NCI-H446 treated with DMSO at 0.1 percent for 48 hours (cell line): ENCODE data around the gene TRIP11.
A peak's percentile ranks its signal among the peaks of the same experiment; 100 is the strongest.

Source experiments
- DNase-seq: peaks from one replicate; lab custom pipeline; 2025; lab: John Stamatoyannopoulos, UW

TRIP11 gene

GRCh38 chr14:92010644-92011043 is 29.2 kb downstream of the TRIP11 start:
- DNase-seq = no peak

- DNase-seq = no peak
These were observed 30.3 kb downstream of the TRIP11 start for GRCh38 chr14:92009604-92010003.

- no peak for DNase-seq
These were observed 34.8 kb downstream of the TRIP11 start for GRCh38 chr14:92005019-92005418.

GRCh38 chr14:92004062-92004461 is 35.8 kb downstream of the TRIP11 start:
- no peak for DNase-seq

GRCh38 chr14:91998667-91999570 is 40.9 kb downstream of the TRIP11 start:
- no peak for DNase-seq

GRCh38 chr14:91997492-91997891 is 42.4 kb downstream of the TRIP11 start:
- no peak for DNase-seq

GRCh38 chr14:91996948-91997371 is 42.9 kb downstream of the TRIP11 start:
- peak; percentile 16 for DNase-seq

GRCh38 chr14:91987192-91987591 is 52.7 kb downstream of the TRIP11 start:
- no peak for DNase-seq

- DNase-seq = peak; percentile 43
These were observed 54.2 kb downstream of the TRIP11 start for GRCh38 chr14:91985521-91986255.

- DNase-seq = no peak
These were observed 54.9 kb downstream of the TRIP11 start for GRCh38 chr14:91985008-91985407.

GRCh38 chr14:91983588-91983987 is 56.3 kb downstream of the TRIP11 start:
- no peak for DNase-seq

GRCh38 chr14:91980157-91980556 is 59.7 kb downstream of the TRIP11 start:
- DNase-seq = no peak

- no peak for DNase-seq
These were observed 62.0 kb downstream of the TRIP11 start for GRCh38 chr14:91977884-91978283.

GRCh38 chr14:91975763-91976162 is 64.1 kb downstream of the TRIP11 start:
- no peak for DNase-seq

GRCh38 chr14:91971188-91971778 is 68.6 kb downstream of the TRIP11 start:
- DNase-seq = no peak

- DNase-seq = no peak
These were observed 71.6 kb downstream of the TRIP11 start for GRCh38 chr14:91968280-91968679.

- DNase-seq = no peak
These were observed 75.1 kb downstream of the TRIP11 start for GRCh38 chr14:91964724-91965123.

GRCh38 chr14:91964011-91964410 is 75.8 kb downstream of the TRIP11 start:
- no peak for DNase-seq

GRCh38 chr14:91963465-91963864 is 76.4 kb downstream of the TRIP11 start:
- DNase-seq = no peak

- DNase-seq = no peak
These were observed 78.3 kb downstream of the TRIP11 start for GRCh38 chr14:91961297-91962220.

- no peak for DNase-seq
These were observed 82.0 kb downstream of the TRIP11 start for GRCh38 chr14:91957876-91958313.

GRCh38 chr14:91956616-91957015 is 83.2 kb downstream of the TRIP11 start:
- DNase-seq = no peak
